HUES64 (cell line): ENCODE results near the gene RPS19.

ENCODE experiments used
- H3K27ac ChIP-seq: 2 replicates; pipeline ENCODE4 v1.7.0; 2013; ENCODE audit warnings: low read depth, low read length, inconsistent platforms
- H3K27me3 ChIP-seq: 2 replicates; pipeline ENCODE4 v1.6.1; 2013; ENCODE audit warnings: mild to moderate bottlenecking, low read length; ENCODE audit not compliant: insufficient read depth
- H3K36me3 ChIP-seq: 2 replicates; pipeline ENCODE4 v1.6.1; 2013; ENCODE audit warnings: mild to moderate bottlenecking, low read length; ENCODE audit not compliant: insufficient read depth
- H3K4me1 ChIP-seq: 2 replicates; pipeline ENCODE4 v1.6.1; 2013; ENCODE audit warnings: mild to moderate bottlenecking, low read length, moderate library complexity; ENCODE audit not compliant: insufficient read depth
- H3K4me3 ChIP-seq: 2 replicates; pipeline ENCODE4 v1.5.1; 2013; ENCODE audit warnings: mild to moderate bottlenecking, low read length, moderate library complexity
- H3K9ac ChIP-seq: 2 replicates; pipeline ENCODE4 v1.6.1; 2013; ENCODE audit warnings: mild to moderate bottlenecking, low read depth, low read length
- H3K9me3 ChIP-seq: 2 replicates; pipeline ENCODE4 v1.6.1; 2013; ENCODE audit warnings: low read depth, low read length; ENCODE audit not compliant: insufficient read depth
- WGBS: fragments of 150-250, 120-280 bp; methylation state at CpG from one replicate; pipeline ENCODE4 v1.1.7; 2013; ENCODE audit warnings: missing lambda C conversion rate; 5-methylcytosine and 5-hydroxymethylcytosine counted together

RPS19 gene

GRCh38 chr19:41918653-41919244 lies 58.7 kb downstream of the RPS19 start:
- no peak overlapping the region for H3K27ac ChIP-seq
- 86% methylated on average over 5 of the region's 5 CpGs for WGBS
- H3K27me3 ChIP-seq = peaks cover 98% of the 10 kb centered on the region
- H3K9ac ChIP-seq = no peak overlapping the region
- H3K4me3 ChIP-seq = no peak overlapping the region
- H3K4me1 ChIP-seq = 0 out of 2 replicates have a peak, but pooled peaks cover 4% of the 10 kb centered on the region
- H3K36me3 ChIP-seq = no peaks in the 10 kb centered on the region
- H3K9me3 ChIP-seq = no peaks in the 10 kb centered on the region

- Histone ChIP-seq H3K9me3 (no peaks in the 10 kb centered on the region), H3K9ac (no peak overlapping the region), H3K27ac (no peak overlapping the region), H3K4me1 (0 out of 2 replicates have a peak, but pooled peaks cover 4% of the 10 kb centered on the region), H3K4me3 (no peak overlapping the region), H3K36me3 (no peaks in the 10 kb centered on the region), H3K27me3 (peaks cover 97% of the 10 kb centered on the region)
- WGBS = 93% methylated on average over 33 of the region's 33 CpGs
Observed at GRCh38 chr19:41919948-41920712, 60.1 kb downstream of the RPS19 start.

GRCh38 chr19:41920882-41921576 lies 61.0 kb downstream of the RPS19 start:
- Histone ChIP-seq H3K27me3 (peaks cover 97% of the 10 kb centered on the region), H3K4me1 (0 out of 2 replicates have a peak, but pooled peaks cover 4% of the 10 kb centered on the region), H3K9ac (no peak overlapping the region)

GRCh38 chr19:41921577-41922576 lies 61.8 kb downstream of the RPS19 start:
- WGBS = 21% methylated on average over 21 of the region's 22 CpGs
- H3K4me1 ChIP-seq = 0 out of 2 replicates have a peak, but pooled peaks cover 4% of the 10 kb centered on the region
- H3K27ac ChIP-seq = no peak overlapping the region
- H3K36me3 ChIP-seq = no peaks in the 10 kb centered on the region
- no peaks in the 10 kb centered on the region for H3K9me3 ChIP-seq
- H3K9ac ChIP-seq = no peak overlapping the region
- no peak overlapping the region for H3K4me3 ChIP-seq
- H3K27me3 ChIP-seq = peaks cover 97% of the 10 kb centered on the region

More at GRCh38 chr19:41920882-41921576, 61.0 kb downstream of the RPS19 start:
- H3K27ac ChIP-seq = no peak overlapping the region
- H3K36me3 ChIP-seq = no peaks in the 10 kb centered on the region
- no peaks in the 10 kb centered on the region for H3K9me3 ChIP-seq
- 28% methylated on average over 26 of the region's 26 CpGs for WGBS
- H3K4me3 ChIP-seq = no peak overlapping the region
